Trophoblast cell (in vitro differentiated cells and primary cell): ENCODE results near the gene KLRC4. TPM values are rescaled to one million over a fixed set of nuclear protein-coding genes. Genes with fewer than 3 reads are reported as not detected.

Experiments
- DNase-seq, 2 donors: peaks; one replicate each; pipeline ENCODE4 v3.0.0-alpha.2; 2016
- H2AFZ ChIP-seq: 2 replicates; pipeline ENCODE4 v1.6.1; 2013; ENCODE audit warnings: low read length, moderate library complexity, mild to moderate bottlenecking; ENCODE audit not compliant: insufficient read depth, poor library complexity
- H2AK5ac ChIP-seq: 2 replicates; pipeline ENCODE4 v1.6.1; 2013; ENCODE audit warnings: mild to moderate bottlenecking, low read length
- H2BK120ac ChIP-seq: 2 replicates; pipeline ENCODE4 v1.6.1; 2013; ENCODE audit warnings: low read length, mild to moderate bottlenecking, moderate library complexity; ENCODE audit not compliant: insufficient read depth, poor library complexity
- H2BK12ac ChIP-seq: 2 replicates; pipeline ENCODE4 v1.6.1; 2013; ENCODE audit warnings: mild to moderate bottlenecking, low read length, moderate library complexity
- H2BK5ac ChIP-seq: 2 replicates; pipeline ENCODE4 v1.6.1; 2013; ENCODE audit warnings: low read length, low read depth, moderate library complexity, mild to moderate bottlenecking; ENCODE audit not compliant: poor library complexity
- H3K14ac ChIP-seq: 2 replicates; pipeline ENCODE4 v1.6.1; 2013; ENCODE audit warnings: mild to moderate bottlenecking, low read length
- H3K18ac ChIP-seq: 2 replicates; pipeline ENCODE4 v1.6.1; 2013; ENCODE audit warnings: mild to moderate bottlenecking, low read length
- H3K23ac ChIP-seq: 2 replicates; pipeline ENCODE4 v1.6.1; 2013; ENCODE audit warnings: low read length
- H3K27ac ChIP-seq: 2 replicates; pipeline ENCODE4 v1.5.1; 2013; ENCODE audit warnings: low read depth, mild to moderate bottlenecking, inconsistent platforms, low read length, moderate library complexity
- H3K27me3 ChIP-seq: 2 replicates; pipeline ENCODE4 v1.6.1; 2013; ENCODE audit warnings: inconsistent platforms, mild to moderate bottlenecking, low read length, moderate library complexity; ENCODE audit not compliant: insufficient read depth
- H3K36me3 ChIP-seq, 2 experiments: 1 replicate in 1 of 2; 2 replicates in 1 of 2; pipeline ENCODE4 v1.6.1; 2013; ENCODE audit warnings: low read length in 2 of 2, mild to moderate bottlenecking in 2 of 2, moderate library complexity in 1 of 2; ENCODE audit not compliant: insufficient read depth in 2 of 2, control insufficient read depth in 1 of 2
- H3K4ac ChIP-seq: 2 replicates; pipeline ENCODE4 v1.6.1; 2013; ENCODE audit warnings: low read depth, mild to moderate bottlenecking, low read length, moderate library complexity
- H3K4me1 ChIP-seq, 2 experiments: 1 replicate in 1 of 2; 2 replicates in 1 of 2; pipeline ENCODE4 v1.6.1; 2013; ENCODE audit warnings: low read length in 2 of 2, mild to moderate bottlenecking in 2 of 2, moderate library complexity in 1 of 2; ENCODE audit not compliant: insufficient read depth in 2 of 2, control insufficient read depth in 1 of 2
- H3K4me2 ChIP-seq: 2 replicates; pipeline ENCODE4 v1.6.1; 2013; ENCODE audit warnings: inconsistent platforms, mild to moderate bottlenecking, low read length, moderate library complexity
- H3K4me3 ChIP-seq: 2 replicates; pipeline ENCODE4 v1.5.1; 2013; ENCODE audit warnings: mild to moderate bottlenecking, low read depth, low read length, inconsistent platforms
- H3K79me1 ChIP-seq: one replicate; pipeline ENCODE4 v1.6.1; 2013; ENCODE audit warnings: low read length
- H3K79me2 ChIP-seq: 2 replicates; pipeline ENCODE4 v1.6.1; 2013; ENCODE audit warnings: low read length, mild to moderate bottlenecking; ENCODE audit not compliant: control insufficient read depth, insufficient read depth, poor library complexity
- H3K9ac ChIP-seq: 2 replicates; pipeline ENCODE4 v1.6.1; 2013; ENCODE audit warnings: mild to moderate bottlenecking, low read length
- H3K9me3 ChIP-seq: 2 replicates; pipeline ENCODE4 v1.6.1; 2013; ENCODE audit warnings: low read depth, mild to moderate bottlenecking, control low read depth, inconsistent platforms, low read length; ENCODE audit not compliant: insufficient read depth
- H4K12ac ChIP-seq: 2 replicates; pipeline ENCODE4 v1.6.1; 2013; ENCODE audit warnings: low read depth, mild to moderate bottlenecking, low read length, moderate library complexity
- H4K8ac ChIP-seq: 2 replicates; pipeline ENCODE4 v1.6.1; 2013; ENCODE audit warnings: low read depth, mild to moderate bottlenecking, low read length, moderate library complexity
- H4K91ac ChIP-seq: one replicate; pipeline ENCODE4 v1.6.1; 2013; ENCODE audit warnings: low read depth, mild to moderate bottlenecking, low read length, moderate library complexity
- WGBS: extraction: QIAGEN DNeasy Blood & Tissue Kit; methylation state at CpG from one replicate; pipeline ENCODE4 v1.1.7; 2013; ENCODE audit warnings: missing lambda C conversion rate; ENCODE audit not compliant: insufficient read length, insufficient coverage; ENCODE audit errors: extremely low coverage; 5-methylcytosine and 5-hydroxymethylcytosine counted together
- polyA plus RNA-seq: library from polyadenylated mRNA; stranded (reverse); fragments of 200-250 nt; gene quantifications from 2 replicates; pipeline ENCODE4 v1.2.3, GENCODE V29; 2013

The KLRC4 gene, protein sequence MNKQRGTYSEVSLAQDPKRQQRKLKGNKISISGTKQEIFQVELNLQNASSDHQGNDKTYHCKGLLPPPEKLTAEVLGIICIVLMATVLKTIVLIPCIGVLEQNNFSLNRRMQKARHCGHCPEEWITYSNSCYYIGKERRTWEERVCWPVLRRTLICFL
- polyA plus RNA-seq, result 0.11 and 0.29 TPM in 2 replicates

DNA sequence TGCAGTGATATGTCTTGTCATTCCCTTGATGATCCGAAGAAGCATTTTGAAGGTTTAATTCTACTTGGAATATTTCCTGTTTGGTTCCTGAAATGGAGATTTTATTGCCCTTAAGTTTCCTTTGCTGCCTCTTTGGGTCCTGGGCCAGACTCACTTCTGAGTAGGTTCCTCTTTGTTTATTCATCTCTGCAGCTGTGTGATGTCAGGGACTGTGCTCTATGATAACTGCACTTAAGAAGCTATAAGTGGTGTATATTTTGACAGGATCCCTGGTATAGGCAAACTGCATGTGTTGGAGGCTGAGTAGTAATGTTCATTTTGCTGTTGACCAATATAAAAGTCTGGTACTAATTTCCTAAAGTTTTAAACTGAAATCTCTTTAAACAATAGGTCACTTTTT lies at the start of gene KLRC4:
TSS of gene KLRC4 (minus strand) at position 366 of the 400 bp plus-strand sequence. CDS start at position 184, 182 bp downstream.
- Histone ChIP-seq H4K91ac (no peak within 1 kb of the TSS), H2AFZ (no peak within 1 kb of the TSS)
- no CpG with 5 or more reads among the region's 1 CpG for WGBS

GRCh38 chr12:10457760-10458159 lies 48.2 kb upstream of the KLRC4 start:
- no peak overlapping the region for H3K18ac ChIP-seq

More for the DNA sequence above, at the start of gene KLRC4:
- Histone ChIP-seq H4K12ac (no peak within 1 kb of the TSS), H3K23ac (no peak within 1 kb of the TSS), H3K27ac (no peak within 1 kb of the TSS), H3K4me1 (no peaks in the 10 kb centered on the region), H2BK120ac (no peak within 1 kb of the TSS), H2BK12ac (no peak within 1 kb of the TSS), H2BK5ac (no peak within 1 kb of the TSS), H3K9me3 (no peaks in the 10 kb centered on the region), H2AK5ac (no peak within 1 kb of the TSS), H3K79me2 (no peaks in the 10 kb centered on the region), H3K36me3 (peaks cover 0 to 3% of the 10 kb centered on the region in 2 experiments), H3K18ac (no peak within 1 kb of the TSS), H3K27me3 (no peaks in the 10 kb centered on the region), H3K4me2 (no peak within 1 kb of the TSS), H3K9ac (no peak within 1 kb of the TSS), H3K4me3 (no peak within 1 kb of the TSS), H3K79me1 (peaks cover 3% of the 10 kb centered on the region), H4K8ac (no peak within 1 kb of the TSS), H3K14ac (no peak within 1 kb of the TSS), H3K4ac (no peak within 1 kb of the TSS)
- DNase-seq, result no peak

DNA sequence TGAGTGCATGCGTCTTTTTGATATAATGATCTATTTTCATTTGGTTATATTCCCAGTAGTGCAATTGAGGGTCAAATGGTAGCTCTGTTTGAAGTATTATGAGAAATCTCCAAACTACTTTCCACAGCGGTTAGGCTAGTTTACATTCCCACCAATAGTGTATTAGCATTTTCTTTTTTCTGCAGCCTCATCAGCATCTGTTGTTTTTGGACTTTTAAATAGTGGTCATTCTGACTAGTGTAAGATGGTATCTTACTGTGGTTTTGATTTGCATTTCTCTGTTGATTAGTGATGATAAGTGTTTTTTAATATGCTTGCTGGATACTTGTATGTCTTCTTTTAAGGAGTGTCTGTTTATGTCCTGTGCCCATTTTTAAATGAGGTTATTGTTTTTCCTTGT lies 47.3 kb upstream of the KLRC4 start:
- H3K27me3 ChIP-seq, result no peaks in the 10 kb centered on the region
- no peak overlapping the region for H2AK5ac ChIP-seq
- no peaks in the 10 kb centered on the region for H3K36me3 ChIP-seq
- no peak overlapping the region for H4K8ac ChIP-seq
- H4K91ac ChIP-seq, result no peak overlapping the region
- no peak overlapping the region for H3K14ac ChIP-seq
- DNase-seq, result no peak
- no peaks in the 10 kb centered on the region for H3K79me1 ChIP-seq
- H3K18ac ChIP-seq, result no peak overlapping the region
- no peaks in the 10 kb centered on the region for H3K9me3 ChIP-seq
- no peak overlapping the region for H2BK120ac ChIP-seq
- no peak overlapping the region for H2BK12ac ChIP-seq
- no peak overlapping the region for H2AFZ ChIP-seq
- no peak overlapping the region for H2BK5ac ChIP-seq
- H3K4me1 ChIP-seq, result peaks cover 0 to 7% of the 10 kb centered on the region in 2 experiments
- no CpG with 5 or more reads among the region's 2 CpGs for WGBS
- no peak overlapping the region for H3K9ac ChIP-seq
- no peak overlapping the region for H3K23ac ChIP-seq
- H3K27ac ChIP-seq, result no peak overlapping the region
- no peak overlapping the region for H3K4me2 ChIP-seq
- no peak overlapping the region for H3K4ac ChIP-seq
- H4K12ac ChIP-seq, result no peak overlapping the region
- H3K79me2 ChIP-seq, result no peaks in the 10 kb centered on the region
- H3K4me3 ChIP-seq, result no peak overlapping the region

More at GRCh38 chr12:10457760-10458159, 48.2 kb upstream of the KLRC4 start:
- WGBS, result no CpG with 5 or more reads among the region's 3 CpGs
- H3K79me1 ChIP-seq, result no peaks in the 10 kb centered on the region
- H3K9ac ChIP-seq, result no peak overlapping the region
- no peak overlapping the region for H2BK5ac ChIP-seq
- no peak overlapping the region for H2BK12ac ChIP-seq
- no peak overlapping the region for H2AK5ac ChIP-seq
- no peak overlapping the region for H3K27ac ChIP-seq
- no peaks in the 10 kb centered on the region for H3K79me2 ChIP-seq
- no peaks in the 10 kb centered on the region for H3K9me3 ChIP-seq
- no peak overlapping the region for H3K14ac ChIP-seq
- no peak overlapping the region for H2BK120ac ChIP-seq
- H4K91ac ChIP-seq, result no peak overlapping the region
- no peaks in the 10 kb centered on the region for H3K27me3 ChIP-seq
- no peak overlapping the region for H3K4ac ChIP-seq
- H4K12ac ChIP-seq, result no peak overlapping the region
- no peak overlapping the region for H3K23ac ChIP-seq
- H3K36me3 ChIP-seq, result no peaks in the 10 kb centered on the region
- no peak overlapping the region for H3K4me2 ChIP-seq
- H3K4me1 ChIP-seq, result peaks cover 0 to 7% of the 10 kb centered on the region in 2 experiments
- H4K8ac ChIP-seq, result no peak overlapping the region
- no peak overlapping the region for H2AFZ ChIP-seq
- no peak overlapping the region for H3K4me3 ChIP-seq
- DNase-seq, result no peak

DNA sequence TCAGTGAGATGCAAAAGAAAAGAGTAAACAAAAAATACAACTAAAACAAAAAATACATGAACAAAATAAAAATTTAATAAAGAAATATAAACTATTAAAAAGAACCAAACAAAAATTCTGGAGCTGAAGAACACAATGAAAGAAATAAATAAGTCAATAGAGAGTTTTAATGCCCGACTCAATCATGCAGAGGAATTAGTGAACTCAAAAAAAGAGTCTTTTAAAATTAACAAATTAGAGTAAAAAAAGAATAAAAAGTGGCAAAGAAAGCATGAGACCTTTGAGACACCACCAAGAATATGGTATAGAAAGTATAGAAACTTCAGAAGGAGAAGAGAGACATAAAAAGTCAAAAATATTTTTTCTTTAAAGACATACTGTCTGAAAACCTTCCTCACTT lies 46.2 kb upstream of the KLRC4 start:
- Histone ChIP-seq H3K4ac (no peak overlapping the region), H3K4me2 (no peak overlapping the region), H2BK12ac (no peak overlapping the region), H3K79me2 (no peaks in the 10 kb centered on the region), H3K18ac (no peak overlapping the region), H3K9me3 (no peaks in the 10 kb centered on the region), H2BK120ac (no peak overlapping the region), H4K8ac (no peak overlapping the region), H3K4me1 (peaks cover 0 to 7% of the 10 kb centered on the region in 2 experiments), H3K14ac (no peak overlapping the region), H3K4me3 (no peak overlapping the region), H4K12ac (no peak overlapping the region), H2AK5ac (no peak overlapping the region), H3K27me3 (no peaks in the 10 kb centered on the region), H3K79me1 (no peaks in the 10 kb centered on the region), H2AFZ (no peak overlapping the region), H2BK5ac (no peak overlapping the region), H4K91ac (no peak overlapping the region), H3K23ac (no peak overlapping the region), H3K9ac (no peak overlapping the region), H3K27ac (no peak overlapping the region), H3K36me3 (no peaks in the 10 kb centered on the region)
- WGBS, result no CpG with 5 or more reads among the region's 1 CpG
- DNase-seq, result no peak
